GM21576 (cell line): ENCODE data around the gene HDAC10.
A peak's percentile ranks its signal among the peaks of the same experiment; 100 is the strongest.

Experiments
- ATAC-seq: cut with Tn5 transposase; IDR thresholded peaks from one replicate; pipeline ENCODE4 v1.9.1; 2021; ENCODE audit warnings: mild to moderate bottlenecking, moderate library complexity; ENCODE audit not compliant: unreplicated experiment

Gene HDAC10

DNA sequence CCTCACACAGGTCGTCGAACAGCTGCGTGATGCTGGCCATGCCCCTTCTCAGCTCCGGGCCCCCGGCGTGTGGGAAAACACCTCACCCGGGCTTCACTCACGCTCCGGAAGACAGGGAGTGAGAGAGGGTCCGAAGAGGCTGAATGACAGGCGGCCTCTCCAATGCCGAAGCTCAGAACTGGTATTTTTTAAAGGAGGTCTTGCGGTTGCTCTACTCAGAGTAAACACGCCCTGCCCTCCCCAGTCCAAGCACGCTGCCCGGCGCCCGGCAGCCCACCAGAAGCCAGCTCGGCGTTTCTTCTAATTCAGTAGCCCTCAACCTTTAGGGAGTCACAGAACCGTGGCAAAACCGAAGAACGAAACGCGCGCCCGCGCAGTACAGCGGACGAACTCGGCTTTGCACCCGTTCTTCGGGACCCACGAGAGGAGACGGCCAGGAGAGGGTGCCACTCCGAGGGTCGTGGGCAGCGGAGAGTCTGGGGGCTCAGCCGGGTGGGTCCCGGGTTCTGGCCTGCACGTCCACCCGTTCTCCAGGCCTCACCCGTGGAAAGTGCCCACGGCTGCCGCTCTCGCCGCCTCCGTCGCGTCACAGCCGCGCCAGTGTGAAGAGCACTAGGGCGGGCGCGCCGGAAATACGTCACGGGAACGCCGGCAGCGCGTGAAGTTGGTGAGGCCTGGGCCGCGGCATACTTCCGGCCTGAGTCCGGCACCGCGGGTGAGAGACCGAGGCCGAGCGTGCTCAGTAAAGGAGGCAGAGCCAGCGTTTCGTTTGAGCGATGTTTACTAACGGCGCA lies 6.4 kb downstream of the HDAC10 start, which contains the start of gene TUBGCP6:
Gene TUBGCP6, minus strand, starts transcription at position 604 of the 794 bp plus-strand sequence. Its CDS starts 564 bp downstream, at position 40.
- ATAC-seq = peak; percentile 52

DNA sequence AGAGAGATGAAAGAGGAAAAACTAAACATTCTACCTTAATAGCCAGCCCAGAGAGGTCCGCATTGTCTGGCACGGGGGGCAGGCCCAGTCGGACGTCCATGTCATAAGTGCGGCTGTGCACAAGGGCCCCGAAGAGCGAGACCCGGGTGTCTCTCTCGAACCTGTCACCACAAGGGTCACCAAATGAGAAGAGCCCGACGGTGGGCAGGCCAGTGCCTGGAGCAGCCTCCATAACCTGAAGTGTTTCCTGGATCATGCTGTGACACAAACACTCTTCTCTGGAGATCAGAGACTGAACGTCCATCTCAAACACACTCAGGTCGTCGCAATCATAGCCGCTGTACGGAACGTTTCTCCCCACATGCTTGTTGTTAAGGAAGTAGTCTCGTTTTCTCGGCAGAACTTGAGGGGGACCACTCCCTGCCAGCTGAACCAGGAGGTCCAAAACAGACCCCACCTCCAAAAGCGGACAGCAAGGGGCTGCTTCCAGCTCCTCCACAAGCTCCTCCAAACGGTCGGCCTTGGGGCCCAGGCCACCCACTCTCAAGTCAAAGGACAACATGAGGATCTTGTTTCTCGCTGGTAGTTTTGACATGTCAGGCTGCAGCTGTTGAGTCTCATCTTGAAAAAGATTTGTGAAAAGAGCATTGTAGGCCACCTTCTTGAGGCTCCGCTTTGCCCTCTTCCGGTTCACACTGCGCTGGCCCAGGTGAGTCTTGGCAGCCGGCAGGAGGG lies 7.2 kb downstream of the HDAC10 start:
- no peak for ATAC-seq

DNA sequence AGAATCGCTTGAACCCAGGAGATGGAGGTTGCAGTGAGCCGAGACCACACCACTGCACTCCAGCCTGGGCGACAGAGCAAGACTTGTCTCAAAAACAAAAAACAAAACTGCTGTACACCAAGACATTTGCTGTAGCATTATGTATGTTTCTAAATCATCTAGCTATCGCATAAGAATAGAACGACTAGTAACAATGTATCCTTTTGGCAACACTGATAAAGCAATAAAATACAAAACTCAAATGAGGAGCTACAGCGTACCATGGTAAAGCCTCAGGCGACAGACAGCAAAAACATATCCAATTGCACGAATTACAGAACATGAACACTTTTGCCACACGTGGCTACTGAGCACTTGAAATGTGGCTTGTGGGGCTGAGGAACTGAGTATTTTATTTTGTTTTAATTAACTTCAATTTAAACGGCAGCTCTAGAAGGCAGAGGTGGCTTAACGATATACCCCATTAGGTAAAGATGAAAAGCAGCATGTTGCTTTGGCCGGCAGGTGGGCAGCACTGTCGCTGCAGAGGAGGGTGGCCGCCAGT lies 8.6 kb downstream of the HDAC10 start:
- ATAC-seq = no peak

DNA sequence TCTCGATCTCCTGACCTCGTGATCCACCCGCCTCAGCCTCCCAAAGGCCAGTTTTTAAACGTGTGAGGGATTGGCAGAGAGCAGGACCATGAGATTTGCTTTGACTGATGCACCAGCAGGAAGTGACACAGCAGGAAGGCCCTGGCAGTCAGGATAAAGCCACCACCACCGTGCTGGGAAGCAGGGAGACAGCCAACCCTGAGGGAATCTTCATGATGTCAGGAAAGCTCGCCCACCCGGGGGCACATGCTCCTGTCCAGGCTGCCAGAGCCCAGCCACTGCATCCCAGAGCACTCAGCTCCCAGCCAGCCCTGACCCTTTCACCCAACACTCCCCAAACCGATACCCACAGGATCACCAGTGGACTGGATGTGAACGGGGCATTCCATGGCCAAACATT lies 12.3 kb downstream of the HDAC10 start:
- ATAC-seq = no peak

DNA sequence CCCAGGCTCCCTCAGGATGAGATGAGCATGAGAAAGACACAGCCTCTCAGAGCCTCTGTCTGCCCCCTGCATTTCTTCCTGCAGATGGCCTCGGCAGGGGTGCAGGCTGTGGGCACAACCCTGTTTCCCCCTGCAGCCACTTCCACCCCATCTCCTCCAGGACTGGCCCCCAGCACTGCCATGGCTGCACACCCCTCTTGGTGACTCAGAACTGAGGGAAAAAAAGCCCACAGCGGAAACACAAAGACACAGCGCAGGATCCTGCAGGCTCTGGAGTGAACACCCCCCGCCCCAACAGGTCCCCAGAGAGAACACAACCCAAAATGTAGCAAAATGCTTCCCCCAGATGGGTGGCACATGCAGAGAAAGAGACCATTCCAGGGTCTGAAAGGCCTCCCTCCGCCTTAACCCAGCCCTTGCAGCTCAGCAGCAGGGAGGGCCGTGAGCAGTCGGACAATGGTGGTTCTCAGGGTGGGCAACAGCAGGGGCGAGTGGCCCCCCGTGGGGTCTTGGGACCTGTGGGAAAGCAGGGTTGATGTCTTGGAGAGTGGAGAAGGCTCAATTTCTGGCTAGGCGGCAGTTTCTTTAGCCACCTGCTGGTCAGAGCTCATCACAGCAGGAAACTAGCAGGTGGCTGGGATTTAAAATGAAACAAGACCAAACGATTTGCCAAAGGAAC lies 14.2 kb downstream of the HDAC10 start:
- no peak for ATAC-seq

DNA sequence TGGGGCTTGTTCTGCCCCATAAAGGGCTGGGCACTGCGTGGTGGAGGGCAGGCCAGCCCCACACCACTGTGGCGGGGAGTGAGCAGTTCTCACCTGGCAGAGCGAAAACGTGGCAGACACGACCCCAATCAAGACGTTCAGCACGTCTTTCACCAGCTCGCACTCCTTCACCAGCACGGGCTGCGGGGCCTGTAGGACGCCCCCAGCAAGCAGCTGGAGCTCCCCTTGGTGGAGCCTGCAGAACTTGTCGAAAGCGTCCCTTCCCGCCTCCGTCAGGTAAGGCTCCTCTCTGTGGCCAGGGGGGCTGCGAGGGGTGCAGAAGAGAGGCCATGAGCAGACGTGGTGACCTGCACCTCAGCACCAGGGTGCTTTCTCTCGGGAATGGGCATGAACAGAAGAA lies 17.8 kb downstream of the HDAC10 start:
- ATAC-seq = no peak

DNA sequence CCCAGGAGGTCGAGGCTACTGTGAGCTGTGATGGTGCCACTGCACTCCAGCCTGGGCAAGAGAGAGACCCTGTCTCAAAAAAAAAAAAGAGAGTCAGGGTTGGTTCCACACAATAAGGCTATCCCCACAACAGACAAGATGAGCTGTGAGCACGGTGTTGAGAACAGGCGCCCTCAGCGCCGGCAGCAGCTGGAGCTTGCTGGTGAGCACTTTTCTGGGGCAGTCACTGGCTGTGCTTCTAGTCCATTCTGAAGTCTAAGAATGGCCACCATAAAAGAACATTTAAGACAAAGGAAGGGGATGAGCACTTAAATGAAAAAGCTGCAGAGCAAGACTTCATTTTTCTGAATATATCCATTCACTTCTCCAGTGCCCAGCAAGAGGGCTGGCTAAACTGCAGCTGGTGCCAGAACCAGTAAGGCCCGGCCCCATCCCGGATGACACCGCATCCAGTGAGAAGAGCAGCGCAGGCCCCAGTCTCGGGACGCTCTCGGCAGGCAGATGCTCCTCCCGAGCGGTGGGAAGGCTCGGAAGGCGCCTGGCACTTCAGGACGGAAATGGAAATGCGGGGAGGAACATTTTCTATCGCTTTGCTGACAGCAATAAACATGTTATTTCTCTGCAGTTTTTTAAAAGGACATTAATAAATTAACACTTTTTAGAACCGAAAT lies 18.4 kb downstream of the HDAC10 start:
- ATAC-seq = no peak

DNA sequence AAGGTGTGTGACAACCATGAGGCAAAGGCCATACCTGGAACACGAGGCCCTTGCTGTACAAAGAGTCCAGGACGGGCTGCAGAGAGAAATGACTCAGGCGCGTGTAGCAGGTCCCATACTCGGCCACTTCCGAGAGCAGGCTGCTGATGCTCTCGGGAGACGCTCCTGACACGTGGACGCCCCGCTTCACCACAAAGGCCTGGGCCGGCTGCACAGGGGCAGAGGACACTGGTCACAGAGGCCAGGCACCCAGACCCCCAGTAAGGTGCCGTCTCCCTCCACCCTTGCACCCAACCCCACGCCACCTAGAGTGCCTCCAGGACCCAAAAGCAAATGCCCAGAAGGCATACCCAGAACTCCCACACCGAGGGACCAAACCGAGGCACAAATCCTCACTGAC lies 21.7 kb downstream of the HDAC10 start:
- ATAC-seq = no peak

DNA sequence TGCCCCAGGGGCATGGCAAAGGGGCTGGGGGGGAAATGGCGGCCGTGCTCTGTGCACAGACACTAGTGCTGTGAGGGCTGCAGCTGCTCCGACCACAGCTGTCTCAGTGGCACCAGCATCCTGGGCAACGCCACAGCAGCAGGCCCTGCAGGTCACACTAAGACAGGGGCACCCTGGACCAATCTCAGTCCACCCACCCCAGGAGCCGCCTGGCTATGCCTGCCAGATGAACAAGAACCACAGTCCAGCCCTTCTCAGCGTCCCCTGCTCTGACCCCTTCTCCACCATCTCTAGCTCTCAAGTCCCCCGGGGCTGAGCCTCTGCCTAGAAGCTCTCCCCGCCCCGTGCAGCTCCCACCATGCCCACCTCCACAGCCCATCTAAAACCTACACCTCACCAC lies 22.7 kb downstream of the HDAC10 start:
- no peak for ATAC-seq

DNA sequence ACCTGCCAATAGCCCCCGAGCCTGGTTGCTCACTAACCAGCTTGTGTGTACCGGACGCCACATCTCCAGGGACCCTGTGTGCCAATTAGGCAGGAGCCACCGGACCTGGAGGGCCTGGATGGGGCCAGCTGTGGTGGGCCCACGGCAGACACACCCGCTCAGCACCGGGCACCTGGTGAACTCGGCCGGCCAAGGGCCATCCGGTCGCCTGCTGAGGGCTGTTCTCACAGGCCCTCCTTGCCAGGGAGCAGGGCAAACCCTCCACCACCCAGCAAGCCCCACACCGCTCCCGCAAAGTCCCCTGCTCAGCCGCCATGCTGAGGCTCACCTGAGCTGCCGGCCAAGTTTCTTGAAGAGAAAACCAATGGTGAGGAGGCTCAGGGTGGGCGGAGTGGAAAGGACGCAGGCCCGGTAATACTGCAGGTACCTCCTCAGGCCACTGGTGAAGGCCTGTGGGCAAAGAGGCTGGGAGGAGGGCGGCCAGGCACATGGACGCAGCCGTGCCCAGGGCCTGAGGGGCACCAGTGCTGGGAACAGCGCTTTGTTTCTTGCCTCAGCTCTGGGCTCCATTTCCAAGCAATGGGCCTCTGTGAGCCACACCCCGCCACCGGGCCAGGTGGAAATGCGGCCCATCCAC lies 23.4 kb downstream of the HDAC10 start:
- ATAC-seq = no peak

DNA sequence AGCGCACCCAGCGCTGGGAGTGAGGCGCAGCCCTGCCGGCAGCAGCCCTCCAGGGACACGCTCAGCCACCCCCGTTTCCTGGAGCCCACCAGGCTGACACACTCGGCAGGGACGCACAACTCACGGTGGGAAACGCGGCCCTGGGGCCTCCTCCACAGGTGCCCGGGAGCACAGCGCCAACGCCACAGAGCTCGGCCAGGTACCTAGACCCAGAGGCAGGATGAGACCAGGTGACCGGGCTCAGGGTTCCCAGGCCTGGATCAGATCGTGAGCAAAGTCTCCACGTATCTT lies 24.2 kb downstream of the HDAC10 start:
- ATAC-seq = no peak

DNA sequence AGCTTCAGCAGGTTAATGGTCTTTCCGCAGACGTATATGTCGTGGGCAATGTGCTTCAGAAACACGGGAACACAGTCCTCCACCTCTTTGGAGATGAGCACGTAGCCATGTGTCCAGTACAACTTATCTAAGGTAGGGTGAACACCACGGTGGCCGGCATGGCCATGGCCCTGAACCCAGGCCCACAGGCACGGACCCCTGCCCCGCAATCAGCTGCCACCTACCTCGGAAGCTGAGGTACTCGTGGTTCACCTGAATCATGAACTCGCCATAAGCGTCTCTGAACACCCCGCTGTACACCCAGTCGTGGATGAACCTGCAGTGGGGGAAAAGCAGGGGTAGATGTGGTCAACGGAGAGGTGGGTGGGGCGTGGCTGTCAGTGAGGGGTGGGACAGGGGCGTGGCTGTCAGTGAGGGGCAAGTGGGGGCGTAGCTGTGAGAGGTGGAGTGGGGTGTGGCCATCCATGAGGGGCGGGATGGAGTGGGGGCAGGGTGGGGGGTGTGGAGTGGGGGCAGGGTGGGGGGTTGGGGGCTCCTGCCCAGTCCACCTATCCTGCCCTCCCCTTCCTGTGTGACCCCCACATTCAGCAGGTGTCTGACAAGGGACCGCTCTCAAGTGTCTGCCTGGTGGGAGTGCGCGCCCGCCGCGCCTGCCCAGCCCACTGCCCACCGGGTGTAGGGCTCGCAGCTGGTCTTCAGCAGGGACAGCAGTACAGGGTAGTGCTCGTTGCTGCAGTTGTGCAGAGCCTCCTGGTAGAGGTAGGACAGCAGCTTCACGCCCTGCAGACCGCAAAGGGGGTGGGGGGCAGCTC lies 24.8 kb downstream of the HDAC10 start:
- ATAC-seq = no peak

DNA sequence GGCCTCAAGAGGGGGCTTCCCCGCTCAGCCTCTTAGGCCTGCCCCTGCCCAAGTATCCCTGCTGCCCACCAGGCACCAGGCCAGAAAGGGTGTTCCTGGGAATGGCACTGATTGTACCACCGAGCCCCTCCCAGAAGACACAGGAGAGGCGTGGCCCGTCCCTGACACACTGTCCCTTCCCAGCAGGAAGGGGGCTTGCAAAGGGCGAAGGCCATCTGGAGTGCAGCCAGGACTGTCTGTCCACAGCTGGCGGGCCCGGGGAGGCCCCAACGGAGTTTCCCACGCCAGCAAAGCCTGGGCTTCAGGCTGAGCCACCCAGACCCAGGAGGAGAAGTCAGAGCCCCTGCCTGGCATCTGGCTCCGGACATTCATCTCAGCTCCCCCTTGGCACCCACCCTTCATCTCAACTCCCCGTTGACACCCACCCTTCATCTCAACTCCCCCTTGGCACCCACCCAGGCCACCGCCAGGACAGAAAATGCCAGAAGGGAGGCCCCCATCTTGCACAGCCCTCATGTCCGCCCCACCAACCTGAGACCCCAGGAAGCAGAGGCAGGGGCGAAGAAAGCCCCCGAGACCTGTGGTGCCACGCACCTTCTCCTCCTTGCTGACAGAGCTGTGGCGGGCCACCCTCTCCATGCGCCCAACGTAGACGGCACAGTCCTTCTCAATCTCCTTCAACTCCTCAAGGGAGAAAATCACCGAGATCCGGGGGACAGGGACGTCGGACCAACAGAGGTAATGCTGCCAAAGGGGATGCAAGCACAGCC lies 25.7 kb downstream of the HDAC10 start:
- no peak for ATAC-seq

DNA sequence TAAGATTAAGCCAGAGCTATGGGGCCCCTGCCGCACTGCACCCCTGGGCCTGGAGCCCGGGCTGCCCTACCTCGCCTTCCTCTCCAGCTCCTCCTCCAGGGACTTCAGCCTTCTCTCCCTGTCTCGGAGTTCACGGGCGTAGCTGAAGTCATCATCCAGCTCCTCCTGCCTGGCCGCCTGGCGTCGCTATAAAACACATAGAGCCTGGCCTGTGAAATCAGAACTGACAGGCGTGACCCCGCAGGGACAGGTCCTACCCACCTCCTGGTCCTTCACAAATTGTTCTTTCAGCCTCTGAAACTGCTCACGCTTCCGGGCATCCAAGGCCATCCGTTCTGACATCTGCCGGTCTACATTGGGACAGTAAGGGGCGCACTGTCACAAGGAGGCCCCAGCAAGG lies 27.0 kb downstream of the HDAC10 start:
- no peak for ATAC-seq

DNA sequence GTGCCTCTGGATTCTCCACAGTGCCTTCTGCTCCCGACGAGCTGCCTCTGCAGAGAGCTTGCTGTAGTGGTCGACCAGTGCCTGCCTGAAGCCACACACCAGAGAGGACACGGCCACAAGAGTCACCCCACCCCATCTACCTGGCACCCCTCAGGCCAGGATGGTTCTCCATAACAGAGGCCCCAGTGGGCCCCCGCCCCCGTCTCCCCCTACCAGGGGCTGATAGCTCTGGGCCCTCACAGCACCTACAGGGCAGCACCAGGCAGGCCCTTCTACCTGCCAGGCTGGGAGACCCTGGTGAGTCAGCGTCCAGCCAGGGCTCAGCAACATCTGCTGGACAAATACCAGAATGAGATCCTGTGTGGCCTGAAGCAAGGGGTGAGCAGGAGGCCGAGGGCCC lies 28.6 kb downstream of the HDAC10 start:
- ATAC-seq = no peak

DNA sequence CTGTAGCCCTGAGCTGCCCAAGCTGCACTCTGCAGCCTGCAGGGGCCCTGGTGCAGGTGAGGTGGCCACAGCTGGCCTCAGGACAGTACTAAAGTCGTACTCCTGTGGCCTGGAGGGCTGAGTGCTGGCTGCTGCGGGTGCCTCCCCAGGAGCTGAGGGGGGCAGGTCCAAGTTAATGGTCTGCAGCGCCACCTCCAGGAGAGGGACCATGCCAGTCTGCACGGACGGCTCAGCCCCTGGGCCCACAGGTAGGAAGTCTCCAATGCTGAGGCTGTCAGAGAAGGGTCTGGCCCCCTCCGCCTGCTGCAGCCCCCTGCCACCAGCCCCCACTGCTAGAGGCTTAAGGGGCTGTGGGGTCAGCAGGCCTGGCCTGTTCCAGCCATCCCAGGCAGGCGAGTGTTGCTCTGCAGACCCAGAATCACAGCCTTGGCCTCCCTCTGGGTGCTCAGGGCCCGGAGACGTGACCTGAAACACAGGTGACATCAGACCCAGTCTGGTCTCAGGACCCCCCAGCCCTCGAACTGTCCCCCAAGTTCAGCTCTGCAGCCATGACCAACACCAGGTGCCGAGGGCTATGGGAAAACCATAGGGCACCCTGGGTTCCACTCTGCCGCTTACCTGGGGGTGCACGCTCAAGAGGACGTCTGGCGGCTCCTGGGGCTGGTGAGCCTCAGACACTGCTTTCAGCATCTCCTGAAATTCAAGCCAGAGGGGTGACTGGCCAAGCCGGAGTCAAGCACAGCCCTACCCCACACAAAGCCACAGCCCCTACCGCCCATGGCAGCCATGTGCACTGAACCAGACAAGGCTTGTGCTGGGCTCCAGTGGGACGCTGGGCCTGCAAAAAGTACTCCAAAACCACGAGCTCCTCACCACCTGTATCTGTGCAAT lies 29.4 kb downstream of the HDAC10 start:
- no peak for ATAC-seq

DNA sequence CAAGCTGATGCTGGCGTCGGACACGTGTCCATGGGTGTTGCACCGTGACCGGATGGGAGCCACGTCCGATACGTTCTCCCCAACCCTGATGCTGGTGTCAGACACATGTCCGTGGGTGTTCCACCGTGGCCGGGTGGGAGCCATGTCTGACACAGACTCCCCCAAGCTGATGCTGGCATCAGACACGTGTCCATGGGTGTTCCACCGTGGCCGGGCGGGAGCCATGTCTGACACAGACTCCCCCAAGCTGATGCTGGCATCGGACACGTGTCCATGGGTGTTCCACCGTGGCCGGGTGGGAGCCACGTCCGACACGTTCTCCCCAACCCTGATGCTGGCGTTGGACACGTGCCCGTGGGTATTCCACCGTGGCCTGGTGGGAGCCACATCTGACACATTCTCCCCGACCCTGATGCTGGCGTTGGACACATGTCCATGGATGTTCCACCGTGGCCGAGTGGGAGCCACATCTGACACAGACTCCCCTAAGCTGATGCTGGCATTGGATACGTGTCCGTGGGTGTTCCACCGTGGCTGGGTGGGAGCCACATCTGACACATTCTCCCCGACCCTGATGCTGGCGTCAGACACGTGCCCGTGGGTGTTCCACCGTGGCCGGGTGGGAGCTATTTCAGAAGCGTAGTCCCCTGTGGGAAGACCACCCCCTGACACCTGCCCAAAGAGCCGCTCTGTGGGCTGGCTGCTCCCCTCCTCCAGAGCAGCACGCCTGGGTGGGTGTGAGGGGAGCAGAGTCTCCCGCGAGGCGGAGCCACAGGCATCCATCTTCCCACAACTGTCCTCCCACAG lies 30.3 kb downstream of the HDAC10 start:
- no peak for ATAC-seq
